IMR-90 (cell line): ENCODE measurements around the gene ATXN1. TPM values are rescaled to one million over a fixed set of nuclear protein-coding genes. Genes with fewer than 3 reads are reported as not detected.

ENCODE experiments used
- ATAC-seq: fragments of 200-7000 bp; cut with Tn5 transposase; 2 replicates; pipeline ENCODE4 v1.9.1; 2020; ENCODE audit warnings: low read depth, mild to moderate bottlenecking, moderate library complexity
- BruUV-seq: library from RNA; stranded (reverse); fragments of 400-500 nt; replicated peaks from 2 replicates; lab custom pipeline; 2021; lab: Mats Ljungman, UMichigan
- CTCF ChIA-PET: fragments of 300-600 bp; formaldehyde crosslinking; extraction: SDS; loops from one replicate; lab custom pipeline; 2021; ENCODE audit warnings: antibody characterized with exemption; lab: Yijun Ruan, JAX
- POLR2A ChIA-PET: fragments of 300-600 bp; sonication (Branson Sonifier 250); formaldehyde crosslinking; loops from one replicate; lab custom pipeline; 2022; ENCODE audit warnings: antibody characterized with exemption; ENCODE audit not compliant: unreplicated experiment; lab: Charles Lee
- DNase-seq: peaks from one replicate; pipeline ENCODE4 v3.0.0; 2013
- H2AFZ ChIP-seq: replicated peaks from 2 replicates; pipeline ENCODE3; 2013; ENCODE audit warnings: low read length, mild to moderate bottlenecking; ENCODE audit not compliant: poor library complexity
- H2AK5ac ChIP-seq: 2 replicates; pipeline ENCODE4 v1.6.1; 2013; ENCODE audit warnings: low read depth, low read length, inconsistent platforms
- H2AK9ac ChIP-seq: replicated peaks from 2 replicates; pipeline ENCODE3; 2013; ENCODE audit warnings: mild to moderate bottlenecking, low read depth, low read length, moderate library complexity; ENCODE audit not compliant: poor library complexity
- H2BK120ac ChIP-seq: 2 replicates; pipeline ENCODE4 v1.6.1; 2013; ENCODE audit warnings: low read depth, low read length, inconsistent platforms
- H2BK15ac ChIP-seq: 3 replicates; pipeline ENCODE4 v1.6.1; 2013; ENCODE audit warnings: low read depth, low read length, inconsistent platforms
- H2BK20ac ChIP-seq: 2 replicates; pipeline ENCODE4 v1.6.1; 2013; ENCODE audit warnings: low read depth, mild to moderate bottlenecking, inconsistent platforms, low read length, moderate library complexity
- H2BK5ac ChIP-seq: 2 replicates; pipeline ENCODE4 v1.6.1; 2013; ENCODE audit warnings: mild to moderate bottlenecking, low read depth, low read length, inconsistent platforms; ENCODE audit not compliant: poor library complexity, severe bottlenecking
- H3K14ac ChIP-seq: replicated peaks from 2 replicates; pipeline ENCODE4 v1.6.1; 2013; ENCODE audit warnings: low read depth, low read length, inconsistent platforms
- H3K18ac ChIP-seq: 2 replicates; pipeline ENCODE4 v1.6.1; 2013; ENCODE audit warnings: low read depth, low read length, control low read depth
- H3K23ac ChIP-seq: 2 replicates; pipeline ENCODE4 v1.6.1; 2013; ENCODE audit warnings: low read depth, low read length, inconsistent platforms
- H3K27ac ChIP-seq: 2 replicates; pipeline ENCODE4 v1.5.1; 2013; ENCODE audit warnings: mild to moderate bottlenecking, control low read depth, low read length; ENCODE audit not compliant: insufficient read depth
- H3K27me3 ChIP-seq: 2 replicates; pipeline ENCODE4 v1.6.1; 2013; ENCODE audit warnings: low read length; ENCODE audit not compliant: control insufficient read depth, insufficient read depth
- H3K36me3 ChIP-seq: 2 replicates; pipeline ENCODE4 v1.6.1; 2013; ENCODE audit warnings: low read length, mixed read lengths; ENCODE audit not compliant: control insufficient read depth, insufficient read depth
- H3K4ac ChIP-seq: 2 replicates; pipeline ENCODE4 v1.6.1; 2013; ENCODE audit warnings: low read depth, low read length, inconsistent platforms
- H3K4me1 ChIP-seq: 2 replicates; pipeline ENCODE4 v1.6.1; 2013; ENCODE audit warnings: low read length, mixed read lengths; ENCODE audit not compliant: control insufficient read depth, insufficient read depth
- H3K4me2 ChIP-seq: 2 replicates; pipeline ENCODE4 v1.6.1; 2013; ENCODE audit warnings: low read depth, mild to moderate bottlenecking, control low read depth, low read length, moderate library complexity
- H3K4me3 ChIP-seq: 2 replicates; pipeline ENCODE4 v1.5.1; 2013; ENCODE audit warnings: low read depth, mild to moderate bottlenecking, control low read depth, low read length, moderate library complexity; ENCODE audit not compliant: insufficient read depth
- H3K56ac ChIP-seq: 2 replicates; pipeline ENCODE4 v1.6.1; 2013; ENCODE audit warnings: low read length, inconsistent platforms; ENCODE audit not compliant: insufficient read depth; ENCODE audit errors: extremely low read depth
- H3K79me1 ChIP-seq, 2 experiments: 2 replicates each; pipeline ENCODE4 v1.6.1; 2013; ENCODE audit warnings: low read length in 2 of 2, inconsistent platforms in 1 of 2, low read depth in 1 of 2
- H3K9ac ChIP-seq: 2 replicates; pipeline ENCODE4 v1.6.1; 2013; ENCODE audit warnings: low read depth, low read length, control low read depth
- H3K9me1 ChIP-seq: 2 replicates; pipeline ENCODE4 v1.6.1; 2013; ENCODE audit warnings: low read length, inconsistent platforms; ENCODE audit not compliant: insufficient read depth
- H3K9me3 ChIP-seq: 2 replicates; pipeline ENCODE4 v1.6.1; 2013; ENCODE audit warnings: low read length; ENCODE audit not compliant: control insufficient read depth, insufficient read depth
- H4K20me1 ChIP-seq: 2 replicates; pipeline ENCODE4 v1.6.1; 2013; ENCODE audit warnings: low read length, inconsistent platforms; ENCODE audit not compliant: insufficient read depth
- H4K5ac ChIP-seq: 2 replicates; pipeline ENCODE4 v1.6.1; 2013; ENCODE audit warnings: mild to moderate bottlenecking, low read depth, low read length, control low read depth
- H4K8ac ChIP-seq, 2 experiments: 2 replicates each; pipeline ENCODE4 v1.6.1; 2013; ENCODE audit warnings: low read depth in 2 of 2, low read length in 2 of 2, control low read depth in 1 of 2, inconsistent platforms in 1 of 2
- H4K91ac ChIP-seq: 2 replicates; pipeline ENCODE4 v1.6.1; 2013; ENCODE audit warnings: low read depth, low read length, inconsistent platforms; ENCODE audit not compliant: insufficient read depth
- ELK1 ChIP-seq: fragments of 150-350 bp; IDR thresholded peaks from 2 replicates; pipeline ENCODE4 v1.6.1; 2016; ENCODE audit warnings: low read depth, mild to moderate bottlenecking, low read length, moderate library complexity, borderline replicate concordance
- FOS ChIP-seq: fragments of 150-350 bp; IDR thresholded peaks from 2 replicates; pipeline ENCODE4 v1.6.1; 2016; ENCODE audit warnings: low read depth, low read length
- NFE2L2 ChIP-seq: fragments of 150-350 bp; IDR thresholded peaks from 2 replicates; pipeline ENCODE4 v1.6.1; 2016; ENCODE audit warnings: low read depth, mild to moderate bottlenecking, low read length
- RAD21 ChIP-seq: IDR thresholded peaks from 2 replicates; pipeline ENCODE4 v1.6.1; 2012; ENCODE audit warnings: low read length, improper control_type of control experiment
- WGBS, 2 experiments: methylation state at CpG; one replicate each; pipeline versions ENCODE4 v1.1.5 to v1.1.7; 2013; ENCODE audit warnings: missing lambda C conversion rate in 2 of 2; ENCODE audit not compliant: insufficient read length in 1 of 2; ENCODE audit errors: extremely low coverage in 2 of 2; 5-methylcytosine and 5-hydroxymethylcytosine counted together
- dilution Hi-C: fragments of 300-500 bp; cut with HindIII; formaldehyde crosslinking; loops from one replicate; pipeline ENCODE4 v1.14.3; 2018; ENCODE audit warnings: low sequenced_read_pairs; ENCODE audit not compliant: unreplicated experiment
- in situ Hi-C: fragments of 300-500 bp; cut with MboI; formaldehyde crosslinking; loops from 3 replicates; pipeline ENCODE4 v1.14.3; 2019; ENCODE audit warnings: low sequenced_read_pairs, inconsistent platforms, mixed read lengths
- intact Hi-C: fragments of 100-400 bp; cut with micrococcal nuclease; formaldehyde crosslinking; loops from 2 replicates; pipeline ENCODE4 v1.10.0; 2022
- polyA plus RNA-seq, 3 experiments: library from polyadenylated mRNA; depleted of rRNA; stranded (reverse); fragments of >200 nt; gene quantifications; 2 replicates each; pipeline ENCODE4 v1.2.3, GENCODE V29; 2012; ENCODE audit warnings: low replicate concordance in 1 of 3
- total RNA-seq: library from RNA; depleted of rRNA; stranded (reverse); fragments of >200 nt; gene quantifications from 2 replicates; pipeline ENCODE4 v1.2.3, GENCODE V29; 2012

ATXN1 gene
- total and polyA plus RNA-seq, 2 of the 4 experiments (the other 2 are of a cell fraction), result 7.3 to 11.1 TPM

GRCh38 chr6:16345449-16346330 is 415.6 kb downstream of the ATXN1 start:
- POLR2A ChIA-PET, result no interaction called here

More at GRCh38 chr6:16345449-16346330, 415.6 kb downstream of the ATXN1 start:
- Histone ChIP-seq H2BK5ac (peak overlapping the region; percentile 48), H3K4ac (peak overlapping the region; percentile 4; the same call in 1 of the 2 replicates), H3K4me1 (peaks cover 8% of the 10 kb centered on the region), H3K9ac (no peak overlapping the region), H3K9me1 (peaks cover 10% of the 10 kb centered on the region), H3K23ac (peak overlapping the region; percentile 0; the same call in 1 of the 2 replicates), H2BK20ac (0 out of 2 replicates have a peak overlapping the region, but pooled peaks have one; percentile 3), H2AFZ (no peak overlapping the region), H4K5ac (no peak overlapping the region), H2AK9ac (peak overlapping the region; percentile 35), H3K36me3 (no peaks in the 10 kb centered on the region), H3K14ac (no peak overlapping the region), H3K56ac (no peak overlapping the region), H3K79me1 (peaks cover 0 to 22% of the 10 kb centered on the region in 2 experiments; a peak in 2 of 4 replicates), H4K91ac (peak overlapping the region; percentile 5), H2BK15ac (0 out of 3 replicates have a peak overlapping the region, but pooled peaks have one; percentile 36), H4K8ac (peak overlapping the region in 1 of 2 experiments; percentile 30; a peak in 2 of 4 replicates), H3K18ac (peak overlapping the region; percentile 26; the same call in 1 of the 2 replicates), H3K4me3 (no peak overlapping the region), H3K4me2 (0 out of 2 replicates have a peak overlapping the region, but pooled peaks have one; percentile 16), H3K27me3 (no peaks in the 10 kb centered on the region), H2AK5ac (peak overlapping the region; percentile 62), H3K9me3 (no peaks in the 10 kb centered on the region), H3K27ac (peak overlapping the region; percentile 39), H4K20me1 (no peaks in the 10 kb centered on the region), H2BK120ac (peak overlapping the region; percentile 3)
- in situ Hi-C loops (no loop called here), dilution Hi-C loops (no loop called here), intact Hi-C loops (no loop called here)
- peak; percentile 89 for ATAC-seq
- TF ChIP-seq FOS (peak; percentile 71), NFE2L2 (no peak), ELK1 (no peak), RAD21 (0 out of 2 replicates have a peak, but pooled peaks have one; percentile 14)
- 19% methylated on average over 2 of the region's 16 CpGs; no CpG with 5 or more reads in 1 of the 2 experiments for WGBS, 2 experiments
- CTCF ChIA-PET, result no interaction called here
- peak; percentile 93 for DNase-seq
- no TSS peak for BruUV-seq
